Mononuclear cell (primary cell): ENCODE measurements around the gene ATL1. TPM values are rescaled to one million over a fixed set of nuclear protein-coding genes. Genes with fewer than 3 reads are reported as not detected.
"Not testable (repeated sequence)": the region's sequence is repeated elsewhere in the genome, so short reads cannot be mapped to it uniquely, and the experiment has no call there.

Experiments used
- H3K27me3 ChIP-seq: 2 replicates; pipeline ENCODE4 v1.6.0; 2011; ENCODE audit warnings: low read length, control low read depth; ENCODE audit not compliant: insufficient read depth
- H3K4me1 ChIP-seq: 2 replicates; pipeline ENCODE4 v1.5.1; 2011; ENCODE audit warnings: mild to moderate bottlenecking, low read length, control low read depth; ENCODE audit not compliant: insufficient read depth
- H3K4me3 ChIP-seq: 2 replicates; pipeline ENCODE4 v1.5.1; 2011; ENCODE audit warnings: mild to moderate bottlenecking, low read length, moderate library complexity
- H3K9me3 ChIP-seq: 2 replicates; pipeline ENCODE4 v1.5.1; 2011; ENCODE audit warnings: low read depth, mild to moderate bottlenecking, control low read depth, low read length
- total RNA-seq: library from RNA; depleted of rRNA; stranded (reverse); fragments of >200 nt; gene quantifications from one replicate; pipeline ENCODE4 v1.2.3, GENCODE V29; 2012

The ATL1 gene
- total RNA-seq, 1 donor = 5.7 TPM

GRCh38 chr14:50633954-50634353 lies 74.0 kb downstream of the ATL1 start:
- Histone ChIP-seq H3K4me1 (no peaks in the 10 kb centered on the region), H3K9me3 (no peaks in the 10 kb centered on the region), H3K4me3 (no peak overlapping the region), H3K27me3 (no peaks in the 10 kb centered on the region)

GRCh38 chr14:50635141-50635540 lies 75.2 kb downstream of the ATL1 start:
- no peaks in the 10 kb centered on the region for H3K9me3 ChIP-seq
- no peak overlapping the region for H3K4me3 ChIP-seq
- no peaks in the 10 kb centered on the region for H3K4me1 ChIP-seq
- no peaks in the 10 kb centered on the region for H3K27me3 ChIP-seq

GRCh38 chr14:50647282-50647681 lies 87.3 kb downstream of the ATL1 start:
- Histone ChIP-seq H3K27me3 (no peaks in the 10 kb centered on the region), H3K9me3 (no peaks in the 10 kb centered on the region), H3K4me3 (no peak overlapping the region), H3K4me1 (no peaks in the 10 kb centered on the region)

GRCh38 chr14:50647753-50648152 lies 87.8 kb downstream of the ATL1 start:
- no peaks in the 10 kb centered on the region for H3K27me3 ChIP-seq
- no peaks in the 10 kb centered on the region for H3K9me3 ChIP-seq
- H3K4me3 ChIP-seq = no peak overlapping the region
- H3K4me1 ChIP-seq = no peaks in the 10 kb centered on the region

- Histone ChIP-seq H3K9me3 (no peaks in the 10 kb centered on the region), H3K4me3 (no peak overlapping the region), H3K4me1 (no peaks in the 10 kb centered on the region), H3K27me3 (no peaks in the 10 kb centered on the region)
Observed at GRCh38 chr14:50649691-50650090, 89.7 kb downstream of the ATL1 start.

- Histone ChIP-seq H3K4me1 (no peaks in the 10 kb centered on the region), H3K4me3 (no peak overlapping the region), H3K27me3 (no peaks in the 10 kb centered on the region), H3K9me3 (no peaks in the 10 kb centered on the region)
Observed at GRCh38 chr14:50656776-50657175, 96.8 kb downstream of the ATL1 start.

- Histone ChIP-seq H3K4me1 (no peaks in the 10 kb centered on the region), H3K9me3 (no peaks in the 10 kb centered on the region), H3K27me3 (no peaks in the 10 kb centered on the region)
Observed at GRCh38 chr14:50657753-50658152, 97.8 kb downstream of the ATL1 start.

GRCh38 chr14:50658203-50658602 lies 98.3 kb downstream of the ATL1 start:
- Histone ChIP-seq H3K27me3 (no peaks in the 10 kb centered on the region), H3K9me3 (no peaks in the 10 kb centered on the region), H3K4me1 (no peaks in the 10 kb centered on the region), H3K4me3 (no peak overlapping the region)

More at GRCh38 chr14:50657753-50658152, 97.8 kb downstream of the ATL1 start:
- no peak overlapping the region for H3K4me3 ChIP-seq

- Histone ChIP-seq H3K27me3 (no peaks in the 10 kb centered on the region), H3K9me3 (no peaks in the 10 kb centered on the region), H3K4me1 (no peaks in the 10 kb centered on the region), H3K4me3 (no peak overlapping the region)
Observed at GRCh38 chr14:50659327-50659974, 99.5 kb downstream of the ATL1 start.

- H3K9me3 ChIP-seq, H3K27me3 ChIP-seq, H3K4me3 ChIP-seq: not testable (repeated sequence)
- peaks cover 10% of the 10 kb centered on the region for H3K4me1 ChIP-seq
Observed at GRCh38 chr14:50664579-50664978, 104.6 kb downstream of the ATL1 start.

GRCh38 chr14:50665300-50665699 lies 105.4 kb downstream of the ATL1 start:
- peaks cover 10% of the 10 kb centered on the region for H3K4me1 ChIP-seq
- H3K4me3 ChIP-seq, H3K9me3 ChIP-seq, H3K27me3 ChIP-seq: not testable (repeated sequence)

- Histone ChIP-seq H3K27me3 (no peaks in the 10 kb centered on the region), H3K4me3 (peak overlapping the region; percentile 68), H3K9me3 (no peaks in the 10 kb centered on the region), H3K4me1 (peaks cover 10% of the 10 kb centered on the region)
Observed at GRCh38 chr14:50666772-50667683, 107.1 kb downstream of the ATL1 start.

GRCh38 chr14:50667684-50667995 lies 107.7 kb downstream of the ATL1 start:
- H3K9me3 ChIP-seq = no peaks in the 10 kb centered on the region
- H3K4me1 ChIP-seq = peaks cover 10% of the 10 kb centered on the region
- no peaks in the 10 kb centered on the region for H3K27me3 ChIP-seq
- H3K4me3 ChIP-seq = peak overlapping the region; percentile 68

- peak within 1 kb of the TSS; percentile 68 for H3K4me3 ChIP-seq
- H3K9me3 ChIP-seq = no peaks in the 10 kb centered on the region
- H3K27me3 ChIP-seq = no peaks in the 10 kb centered on the region
- peaks cover 10% of the 10 kb centered on the region for H3K4me1 ChIP-seq
Observed at GRCh38 chr14:50667996-50668825, 108.3 kb downstream of the ATL1 start, which contains the start of gene SAV1. Gene SAV1 (minus strand): TSS chr14:50668306. CDS start chr14:50667967, 339 bp downstream.

- Histone ChIP-seq H3K27me3 (no peaks in the 10 kb centered on the region), H3K4me3 (peak overlapping the region; percentile 68), H3K9me3 (no peaks in the 10 kb centered on the region), H3K4me1 (peaks cover 10% of the 10 kb centered on the region)
Observed at GRCh38 chr14:50668826-50669143, 108.8 kb downstream of the ATL1 start.
